Stimulated activated CD8-positive, alpha-beta memory T cell treated with anti-CD3 and anti-CD28 coated beads, Interleukin-4, amount 100 ng/mL, for 48 hours (primary cell): ENCODE results near the gene CDK11B.
A peak's percentile ranks its signal among the peaks of the same experiment; 100 is the strongest.

Source experiments
- DNase-seq: peaks from one replicate; pipeline ENCODE4 v3.0.0-alpha.2; 2020

CDK11B gene

GRCh38 chr1:1626207-1627141, 32.3 kb downstream of the CDK11B start:
- no peak for DNase-seq

- no peak for DNase-seq
These were observed 33.0 kb downstream of the CDK11B start for GRCh38 chr1:1625824-1626206.

- DNase-seq = no peak
These were observed 33.4 kb downstream of the CDK11B start for GRCh38 chr1:1625404-1625775.

GRCh38 chr1:1624443-1625403, 34.1 kb downstream of the CDK11B start:
- DNase-seq = no peak

GRCh38 chr1:1623631-1624442, 35.0 kb downstream of the CDK11B start:
- DNase-seq = no peak

- DNase-seq = no peak
These were observed 35.6 kb downstream of the CDK11B start for GRCh38 chr1:1623181-1623630.

GRCh38 chr1:1622788-1623094, 36.1 kb downstream of the CDK11B start:
- DNase-seq = no peak

- DNase-seq = no peak
These were observed 36.6 kb downstream of the CDK11B start for GRCh38 chr1:1622010-1622787.

- DNase-seq = no peak
These were observed 37.4 kb downstream of the CDK11B start for GRCh38 chr1:1621173-1622009.

- no peak for DNase-seq
These were observed 38.2 kb downstream of the CDK11B start for GRCh38 chr1:1620433-1621139.

- DNase-seq = no peak
These were observed 38.9 kb downstream of the CDK11B start for GRCh38 chr1:1619917-1620361.

- DNase-seq = no peak
These were observed 40.3 kb downstream of the CDK11B start for GRCh38 chr1:1618396-1619068.

- no peak for DNase-seq
These were observed 40.9 kb downstream of the CDK11B start for GRCh38 chr1:1617925-1618324.

- no peak for DNase-seq
These were observed 41.3 kb downstream of the CDK11B start for GRCh38 chr1:1617516-1617915.

- DNase-seq = no peak
These were observed 42.0 kb downstream of the CDK11B start for GRCh38 chr1:1616838-1617237.

GRCh38 chr1:1616045-1616790, 42.6 kb downstream of the CDK11B start:
- peak; percentile 57 for DNase-seq

GRCh38 chr1:1615256-1616044, 43.4 kb downstream of the CDK11B start, which contains the start of gene MIB2:
TSS of gene MIB2 (plus strand) at chr1:1615500. CDS start at chr1:1623453, 7,953 bp downstream.
- DNase-seq = peak; percentile 98

- no peak for DNase-seq
These were observed 43.9 kb downstream of the CDK11B start for GRCh38 chr1:1614954-1615255.
